ENCODE results near the gene ZBTB34. TPM values are rescaled to one million over a fixed set of nuclear protein-coding genes. Genes with fewer than 3 reads are reported as not detected.

The ZBTB34 gene
- total RNA-seq, 6 donors from 2014 or later, result 9.5 to 21.3 (median 13.5) TPM

- peak overlapping the region in 3 of 4 donors; percentile 68 to 86 (median 81) for H3K4me3 ChIP-seq
- no peak for ATAC-seq (ENCODE audit: low FRiP score in 2 of 2)
- no peaks in the 10 kb centered on the region for H3K36me3 ChIP-seq
- peak overlapping the region in 2 of 4 donors; percentile 69 to 90 for H3K27ac ChIP-seq
- WGBS, 2 donors, result 66 to 80% methylated on average over 5 to 15 of the region's 15 CpGs
- TF ChIP-seq POLR2AphosphoS5 (IDR thresholded peaks at IDR 0.05), result no peak
- no peak for TF ChIP-seq POLR2A (IDR thresholded peaks at IDR 0.05)
- TF ChIP-seq CTCF (IDR thresholded peaks at IDR 0.05), result no peak
- DNase-seq, result no peak
- no peaks in the 10 kb centered on the region for H3K27me3 ChIP-seq
- peaks cover 8 to 15% (median 11%) of the 10 kb centered on the region in 4 donors for H3K4me1 ChIP-seq
- no peaks in the 10 kb centered on the region for H3K9me3 ChIP-seq
These were observed 55.6 kb downstream of the ZBTB34 start for GRCh38 chr9:126915846-126916543.

DNA sequence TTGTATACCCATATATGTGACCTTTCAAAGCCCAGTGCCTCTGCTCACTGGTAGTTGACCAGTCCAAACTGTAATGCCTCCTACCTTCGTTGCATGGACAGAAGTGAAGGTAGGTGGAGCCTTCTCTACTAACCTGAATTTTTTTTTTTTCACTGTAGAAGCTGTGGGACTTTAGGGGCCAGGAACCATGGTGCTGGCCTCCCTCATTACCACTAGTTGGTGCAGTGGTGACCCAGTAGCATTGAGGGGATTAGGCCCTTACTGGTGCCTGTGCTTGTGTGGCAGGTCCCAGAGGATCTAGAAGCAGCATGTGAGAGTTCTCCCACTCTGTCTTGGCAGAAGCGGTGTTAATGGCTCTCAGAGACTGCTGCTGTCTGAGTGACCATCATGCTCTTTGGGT, 56.5 kb downstream of the ZBTB34 start:
- Histone ChIP-seq H3K4me1 (peaks cover 8 to 15% (median 11%) of the 10 kb centered on the region in 4 donors), H3K27me3 (no peaks in the 10 kb centered on the region), H3K27ac (no peak overlapping the region), H3K4me3 (no peak overlapping the region), H3K9me3 (no peaks in the 10 kb centered on the region), H3K36me3 (no peaks in the 10 kb centered on the region)
- ATAC-seq (ENCODE audit: low FRiP score in 2 of 2) (no peak), DNase-seq (no peak)
- WGBS, 2 donors, result 78 to 79% methylated on average over 2 of the region's 2 CpGs
- no peak for TF ChIP-seq POLR2AphosphoS5 (IDR thresholded peaks at IDR 0.05)

DNA sequence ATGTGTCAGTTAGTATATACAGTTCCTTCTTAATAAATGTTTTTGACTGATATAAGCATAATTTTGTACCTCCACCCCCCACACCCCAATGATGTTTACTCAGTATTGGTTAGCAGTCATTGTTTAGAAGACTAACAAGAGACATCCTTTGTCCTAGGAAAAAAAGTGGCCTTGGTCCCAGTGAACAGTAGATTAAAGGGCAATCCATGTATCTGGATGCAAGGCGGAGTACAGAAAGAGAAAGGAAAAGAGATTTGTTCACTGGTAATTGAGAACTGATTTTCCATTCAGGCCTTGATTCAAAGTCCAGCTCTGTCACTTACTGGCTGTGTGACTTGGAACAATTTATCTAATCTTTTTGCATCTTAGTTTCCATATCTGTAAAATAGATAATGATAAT, 58.8 kb downstream of the ZBTB34 start:
- WGBS, 2 donors, result 79 to 88% methylated on average over 1 of the region's 1 CpG
- Histone ChIP-seq H3K27ac (no peak overlapping the region), H3K27me3 (no peaks in the 10 kb centered on the region), H3K9me3 (no peaks in the 10 kb centered on the region), H3K4me3 (no peak overlapping the region), H3K36me3 (no peaks in the 10 kb centered on the region), H3K4me1 (peaks cover 6 to 13% (median 9%) of the 10 kb centered on the region in 4 donors)
- ATAC-seq (ENCODE audit: low FRiP score in 2 of 2) (no peak), DNase-seq (no peak)
- TF ChIP-seq EP300 (IDR thresholded peaks at IDR 0.05) (no peak), POLR2A (IDR thresholded peaks at IDR 0.05) (no peak), CTCF (IDR thresholded peaks at IDR 0.05) (no peak), POLR2AphosphoS5 (IDR thresholded peaks at IDR 0.05) (no peak)

- H3K27me3 ChIP-seq, result no peaks in the 10 kb centered on the region
- H3K4me3 ChIP-seq, result no peak overlapping the region
- ATAC-seq (ENCODE audit: low FRiP score in 2 of 2), result no peak
- TF ChIP-seq POLR2AphosphoS5 (IDR thresholded peaks at IDR 0.05) (no peak), EP300 (IDR thresholded peaks at IDR 0.05) (no peak), CTCF (IDR thresholded peaks at IDR 0.05) (no peak), POLR2A (IDR thresholded peaks at IDR 0.05) (no peak)
- no peaks in the 10 kb centered on the region for H3K9me3 ChIP-seq
- no peaks in the 10 kb centered on the region for H3K36me3 ChIP-seq
- DNase-seq, result no peak
- no peaks in the 10 kb centered on the region for H3K4me1 ChIP-seq
- no peak overlapping the region for H3K27ac ChIP-seq
These were observed 65.4 kb downstream of the ZBTB34 start for GRCh38 chr9:126925876-126926275.

- DNase-seq (no peak), ATAC-seq (ENCODE audit: low FRiP score in 2 of 2) (no peak)
- Histone ChIP-seq H3K27me3 (no peaks in the 10 kb centered on the region), H3K4me3 (no peak overlapping the region), H3K36me3 (no peaks in the 10 kb centered on the region), H3K27ac (no peak overlapping the region), H3K9me3 (no peaks in the 10 kb centered on the region), H3K4me1 (no peaks in the 10 kb centered on the region)
- 64 to 76% methylated on average over 2 of the region's 2 CpGs for WGBS, 2 donors
- TF ChIP-seq POLR2A (IDR thresholded peaks at IDR 0.05) (no peak), CTCF (IDR thresholded peaks at IDR 0.05) (no peak), POLR2AphosphoS5 (IDR thresholded peaks at IDR 0.05) (no peak), EP300 (IDR thresholded peaks at IDR 0.05) (no peak)
These were observed 65.9 kb downstream of the ZBTB34 start for GRCh38 chr9:126926364-126926763.
